ENCODE data around the gene SP140L. TPM values are rescaled to one million over a fixed set of nuclear protein-coding genes. Genes with fewer than 3 reads are reported as not detected.

The SP140L gene
- total RNA-seq = 4.0 and 33.5 TPM in 2 replicates

GRCh38 chr2:230326453-230327417, at the start of gene SP140L:
Gene SP140L (plus strand): TSS chr2:230327193. CDS start chr2:230327270, 77 bp downstream.

GRCh38 chr2:230416061-230416721, 89.2 kb downstream of the SP140L start, which contains the start of gene SP100:
Gene SP100 (plus strand): TSS chr2:230416201. CDS start chr2:230416297, 96 bp downstream.

Other genes starting within 250 kb of the SP140L start
- 8.1 and 10.5 TPM in 2 replicates for gene SP110, start 107.2 kb upstream of the SP140L start, total RNA-seq
- 0.39 TPM in 1 of 2 replicates, not detected in the other for gene SP140, start 101.5 kb upstream of the SP140L start, total RNA-seq
- 48.7 and 70.9 TPM in 2 replicates for gene SP100, start 89.0 kb downstream of the SP140L start, total RNA-seq

Measured in epithelial cell of alveolus of lung (primary cell).